HG03139 (cell line): ENCODE data around the gene AAMDC.
"Not testable (repeated sequence)": the region's sequence is repeated elsewhere in the genome, so short reads cannot be mapped to it uniquely, and the experiment has no call there.

Source experiments
- ATAC-seq: cut with Tn5 transposase; IDR thresholded peaks from one replicate; pipeline ENCODE4 v1.9.1; 2021; ENCODE audit not compliant: unreplicated experiment

Gene AAMDC

GRCh38 chr11:77883775-77884174 is 62.8 kb downstream of the AAMDC start:
- ATAC-seq = no peak

- no peak for ATAC-seq
Observed at GRCh38 chr11:77884186-77884828, 63.4 kb downstream of the AAMDC start.

- ATAC-seq = no peak
Observed at GRCh38 chr11:77884829-77885190, 63.9 kb downstream of the AAMDC start.

- ATAC-seq = no peak
Observed at GRCh38 chr11:77886401-77886800, 65.5 kb downstream of the AAMDC start.

- not testable (repeated sequence) for ATAC-seq
Observed at GRCh38 chr11:77889045-77889444, 68.1 kb downstream of the AAMDC start.

GRCh38 chr11:77890100-77890614 is 69.2 kb downstream of the AAMDC start:
- ATAC-seq = not testable (repeated sequence)

GRCh38 chr11:77890619-77891056 is 69.7 kb downstream of the AAMDC start:
- ATAC-seq = not testable (repeated sequence)

- ATAC-seq = not testable (repeated sequence)
Observed at GRCh38 chr11:77891256-77891655, 70.3 kb downstream of the AAMDC start.

- ATAC-seq = not testable (repeated sequence)
Observed at GRCh38 chr11:77891703-77892102, 70.8 kb downstream of the AAMDC start.

- ATAC-seq = not testable (repeated sequence)
Observed at GRCh38 chr11:77894949-77895348, 74.0 kb downstream of the AAMDC start.

- ATAC-seq = no peak
Observed at GRCh38 chr11:77908835-77909234, 87.9 kb downstream of the AAMDC start.

- no peak for ATAC-seq
Observed at GRCh38 chr11:77909277-77909676, 88.3 kb downstream of the AAMDC start.

GRCh38 chr11:77910828-77911227 is 89.9 kb downstream of the AAMDC start:
- ATAC-seq = not testable (repeated sequence)

GRCh38 chr11:77913608-77914306 is 92.8 kb downstream of the AAMDC start:
- not testable (repeated sequence) for ATAC-seq

GRCh38 chr11:77914307-77914791 is 93.4 kb downstream of the AAMDC start:
- ATAC-seq = not testable (repeated sequence)

- not testable (repeated sequence) for ATAC-seq
Observed at GRCh38 chr11:77917713-77918112, 96.8 kb downstream of the AAMDC start.
